AG09319 (cell line): Measurements from ENCODE around the gene PRKG1.

Experiments used
- DNase-seq: peaks from one replicate; pipeline ENCODE4 v3.0.0-alpha.2; 2010; ENCODE audit warnings: low read depth; ENCODE audit errors: extremely low read depth
- CTCF ChIP-seq: IDR thresholded peaks from 2 replicates; pipeline ENCODE4 v1.5.1; 2011; ENCODE audit warnings: low read depth, mild to moderate bottlenecking, inconsistent platforms, low read length, moderate library complexity

The PRKG1 gene

GRCh38 chr10:52213321-52213752 lies 1139.0 kb downstream of the PRKG1 start:
- no peak for DNase-seq
- TF ChIP-seq CTCF = no peak

- DNase-seq = peak; percentile 44
These were observed 1141.6 kb downstream of the PRKG1 start for GRCh38 chr10:52215745-52216361.

GRCh38 chr10:52216852-52217251 lies 1142.6 kb downstream of the PRKG1 start:
- TF ChIP-seq CTCF = no peak
- peak; percentile 45 for DNase-seq

More at GRCh38 chr10:52215745-52216361, 1141.6 kb downstream of the PRKG1 start:
- peak; percentile 59 for TF ChIP-seq CTCF

GRCh38 chr10:52217531-52217930 lies 1143.2 kb downstream of the PRKG1 start:
- TF ChIP-seq CTCF = no peak
- no peak for DNase-seq

GRCh38 chr10:52220947-52221346 lies 1146.7 kb downstream of the PRKG1 start:
- no peak for DNase-seq
- no peak for TF ChIP-seq CTCF

- no peak for TF ChIP-seq CTCF
- no peak for DNase-seq
These were observed 1147.6 kb downstream of the PRKG1 start for GRCh38 chr10:52221923-52222322.

GRCh38 chr10:52226197-52226847 lies 1152.0 kb downstream of the PRKG1 start:
- no peak for TF ChIP-seq CTCF
- DNase-seq = no peak
